Pulmonary artery endothelial cell (primary cell): ENCODE measurements around the gene FNDC5. TPM values are rescaled to one million over a fixed set of nuclear protein-coding genes. Genes with fewer than 3 reads are reported as not detected.
"Not testable (repeated sequence)": the region's sequence is repeated elsewhere in the genome, so short reads cannot be mapped to it uniquely, and the experiment has no call there.

Experiments
- DNase-seq: peaks from one replicate; pipeline ENCODE4 v3.0.0-alpha.2; 2011; ENCODE audit warnings: low read depth, low spot score
- total RNA-seq: library from RNA; depleted of rRNA; stranded (reverse); fragments of >200 nt; gene quantifications from 2 replicates; pipeline ENCODE4 v1.2.3, GENCODE V29; 2014

The FNDC5 gene
- total RNA-seq: 0.25 and 0.40 TPM in 2 replicates

GRCh38 chr1:32870615-32871363, at the start of gene FNDC5:
Gene FNDC5 (minus strand): TSS chr1:32870912.
- no peak for DNase-seq

- DNase-seq: no peak
Observed at GRCh38 chr1:32919811-32920733, 49.4 kb upstream of the FNDC5 start.

- DNase-seq: no peak
Observed at GRCh38 chr1:32918179-32918578, 47.5 kb upstream of the FNDC5 start.

- no peak for DNase-seq
Observed at GRCh38 chr1:32917521-32917920, 46.8 kb upstream of the FNDC5 start.

- no peak for DNase-seq
Observed at GRCh38 chr1:32915766-32916706, 45.3 kb upstream of the FNDC5 start.

GRCh38 chr1:32910319-32910718, 39.6 kb upstream of the FNDC5 start:
- no peak for DNase-seq

- DNase-seq: no peak
Observed at GRCh38 chr1:32907435-32907834, 36.7 kb upstream of the FNDC5 start.

- no peak for DNase-seq
Observed at GRCh38 chr1:32906654-32907053, 35.9 kb upstream of the FNDC5 start.

GRCh38 chr1:32905588-32905987, 34.9 kb upstream of the FNDC5 start:
- not testable (repeated sequence) for DNase-seq

GRCh38 chr1:32904797-32905196, 34.1 kb upstream of the FNDC5 start:
- no peak for DNase-seq

- DNase-seq: no peak
Observed at GRCh38 chr1:32903991-32904785, 33.5 kb upstream of the FNDC5 start.

- DNase-seq: no peak
Observed at GRCh38 chr1:32902535-32902920, 31.8 kb upstream of the FNDC5 start.

- DNase-seq: no peak
Observed at GRCh38 chr1:32901823-32902534, 31.3 kb upstream of the FNDC5 start.

- DNase-seq: no peak
Observed at GRCh38 chr1:32900956-32901822, 30.5 kb upstream of the FNDC5 start, which contains the start of gene TMEM54. Gene TMEM54 (minus strand): TSS chr1:32901389. CDS start chr1:32901238, 151 bp downstream.

GRCh38 chr1:32900371-32900955, 29.8 kb upstream of the FNDC5 start:
- DNase-seq: no peak

GRCh38 chr1:32899586-32900296, 29.0 kb upstream of the FNDC5 start:
- DNase-seq: no peak

GRCh38 chr1:32898958-32899357, 28.2 kb upstream of the FNDC5 start:
- DNase-seq: no peak

GRCh38 chr1:32898056-32898455, 27.3 kb upstream of the FNDC5 start:
- DNase-seq: no peak
